Central memory CD8-positive, alpha-beta T cell (primary cell): ENCODE data around the gene CES3.
"Not testable (repeated sequence)": the region's sequence is repeated elsewhere in the genome, so short reads cannot be mapped to it uniquely, and the experiment has no call there.

Experiments used
- ATAC-seq: fragments of 150-1000 bp; cut with Tn5 transposase; replicated peaks from 2 replicates; pipeline ENCODE4 v1.10.0; 2022; ENCODE audit warnings: mild to moderate bottlenecking, moderate FRiP score, moderate number of reproducible peaks; ENCODE audit not compliant: poor library complexity, severe bottlenecking; ENCODE audit errors: extremely low read depth
- DNase-seq, 2 donors: peaks; one replicate each; pipeline ENCODE4 v3.0.0; 2021; ENCODE audit warnings: low spot score in 2 of 2
- H3K27ac Mint-ChIP-seq: one replicate; pipeline ENCODE4 v1.8.0; 2022; ENCODE audit warnings: low read depth, mild to moderate bottlenecking, moderate library complexity, mixed read lengths
- H3K27me3 Mint-ChIP-seq: one replicate; pipeline ENCODE4 v1.8.0; 2022; ENCODE audit warnings: mixed read lengths
- H3K36me3 Mint-ChIP-seq: one replicate; pipeline ENCODE4 v1.8.0; 2022; ENCODE audit warnings: mild to moderate bottlenecking, moderate library complexity, mixed read lengths; ENCODE audit not compliant: insufficient read depth
- H3K4me1 Mint-ChIP-seq: one replicate; pipeline ENCODE4 v1.8.0; 2022; ENCODE audit warnings: mixed read lengths
- H3K4me3 Mint-ChIP-seq: one replicate; pipeline ENCODE4 v1.8.0; 2022; ENCODE audit warnings: mild to moderate bottlenecking, moderate library complexity, mixed read lengths
- H3K9me3 Mint-ChIP-seq: one replicate; pipeline ENCODE4 v1.8.0; 2022; ENCODE audit warnings: mixed read lengths

The CES3 gene

GRCh38 chr16:66943426-66944053 lies 17.5 kb upstream of the CES3 start:
- no peak for DNase-seq
- Mint-ChIP-seq H3K27me3 (peaks cover 5% of the 10 kb centered on the region), H3K27ac (no peak overlapping the region), H3K36me3 (peaks cover 12% of the 10 kb centered on the region), H3K4me1 (peaks cover 19% of the 10 kb centered on the region), H3K9me3 (no peaks in the 10 kb centered on the region), H3K4me3 (no peak overlapping the region)
- ATAC-seq: no peak

- no peak overlapping the region for H3K27ac Mint-ChIP-seq
- DNase-seq: no peak
- H3K36me3 Mint-ChIP-seq: peaks cover 11% of the 10 kb centered on the region
- ATAC-seq: no peak
- peaks cover 23% of the 10 kb centered on the region for H3K4me1 Mint-ChIP-seq
- peaks cover 10% of the 10 kb centered on the region for H3K27me3 Mint-ChIP-seq
- H3K9me3 Mint-ChIP-seq: no peaks in the 10 kb centered on the region
- no peak overlapping the region for H3K4me3 Mint-ChIP-seq
These were observed 17.0 kb upstream of the CES3 start for GRCh38 chr16:66944054-66944441.

- Mint-ChIP-seq H3K4me1 (peaks cover 23% of the 10 kb centered on the region), H3K27me3 (peaks cover 19% of the 10 kb centered on the region), H3K36me3 (peaks cover 11% of the 10 kb centered on the region)
- not testable (repeated sequence) for H3K4me3 Mint-ChIP-seq, H3K9me3 Mint-ChIP-seq, DNase-seq, ATAC-seq, H3K27ac Mint-ChIP-seq
These were observed 16.1 kb upstream of the CES3 start for GRCh38 chr16:66944971-66945370.

- Mint-ChIP-seq H3K4me1 (peaks cover 23% of the 10 kb centered on the region), H3K9me3 (no peaks in the 10 kb centered on the region), H3K36me3 (peaks cover 9% of the 10 kb centered on the region), H3K4me3 (no peak overlapping the region), H3K27ac (no peak overlapping the region), H3K27me3 (peaks cover 29% of the 10 kb centered on the region)
- DNase-seq (no peak), ATAC-seq (no peak)
These were observed 15.1 kb upstream of the CES3 start for GRCh38 chr16:66945939-66946338.

GRCh38 chr16:66946541-66946940 lies 14.5 kb upstream of the CES3 start:
- H3K27ac Mint-ChIP-seq: no peak overlapping the region
- H3K27me3 Mint-ChIP-seq: peaks cover 35% of the 10 kb centered on the region
- DNase-seq: no peak
- H3K4me3 Mint-ChIP-seq: no peak overlapping the region
- H3K4me1 Mint-ChIP-seq: peaks cover 23% of the 10 kb centered on the region
- no peaks in the 10 kb centered on the region for H3K9me3 Mint-ChIP-seq
- H3K36me3 Mint-ChIP-seq: peaks cover 6% of the 10 kb centered on the region
- ATAC-seq: no peak

GRCh38 chr16:66946974-66947301 lies 14.1 kb upstream of the CES3 start:
- H3K4me3 Mint-ChIP-seq: peak overlapping the region; percentile 81
- no peaks in the 10 kb centered on the region for H3K9me3 Mint-ChIP-seq
- H3K4me1 Mint-ChIP-seq: peaks cover 23% of the 10 kb centered on the region
- no peak overlapping the region for H3K27ac Mint-ChIP-seq
- H3K27me3 Mint-ChIP-seq: peaks cover 39% of the 10 kb centered on the region
- ATAC-seq: no peak
- peaks cover 4% of the 10 kb centered on the region for H3K36me3 Mint-ChIP-seq
- DNase-seq: no peak

GRCh38 chr16:66947302-66948065 lies 13.6 kb upstream of the CES3 start:
- H3K4me3 Mint-ChIP-seq: peak overlapping the region; percentile 81
- peak; percentile 90 for ATAC-seq
- peaks cover 4% of the 10 kb centered on the region for H3K36me3 Mint-ChIP-seq
- H3K4me1 Mint-ChIP-seq: peaks cover 23% of the 10 kb centered on the region
- no peaks in the 10 kb centered on the region for H3K9me3 Mint-ChIP-seq
- DNase-seq: peak; percentile 70 to 73
- no peak overlapping the region for H3K27ac Mint-ChIP-seq
- peaks cover 43% of the 10 kb centered on the region for H3K27me3 Mint-ChIP-seq

- DNase-seq (no peak), ATAC-seq (peak; percentile 15)
- Mint-ChIP-seq H3K9me3 (no peaks in the 10 kb centered on the region), H3K4me3 (peak overlapping the region; percentile 81), H3K27me3 (peaks cover 51% of the 10 kb centered on the region), H3K36me3 (peaks cover 4% of the 10 kb centered on the region), H3K4me1 (peaks cover 23% of the 10 kb centered on the region), H3K27ac (no peak overlapping the region)
These were observed 12.8 kb upstream of the CES3 start for GRCh38 chr16:66948134-66948836.

GRCh38 chr16:66948837-66949225 lies 12.2 kb upstream of the CES3 start:
- peaks cover 57% of the 10 kb centered on the region for H3K27me3 Mint-ChIP-seq
- peak overlapping the region; percentile 81 for H3K4me3 Mint-ChIP-seq
- H3K4me1 Mint-ChIP-seq: peaks cover 24% of the 10 kb centered on the region
- DNase-seq (no peak), ATAC-seq (no peak)
- no peaks in the 10 kb centered on the region for H3K9me3 Mint-ChIP-seq
- peaks cover 4% of the 10 kb centered on the region for H3K36me3 Mint-ChIP-seq
- no peak overlapping the region for H3K27ac Mint-ChIP-seq

- ATAC-seq: no peak
- no peaks in the 10 kb centered on the region for H3K9me3 Mint-ChIP-seq
- H3K4me3 Mint-ChIP-seq: peak overlapping the region; percentile 31
- H3K27ac Mint-ChIP-seq: no peak overlapping the region
- H3K36me3 Mint-ChIP-seq: peaks cover 4% of the 10 kb centered on the region
- DNase-seq: no peak
- peaks cover 27% of the 10 kb centered on the region for H3K4me1 Mint-ChIP-seq
- peaks cover 63% of the 10 kb centered on the region for H3K27me3 Mint-ChIP-seq
These were observed 11.6 kb upstream of the CES3 start for GRCh38 chr16:66949472-66949871.

- peaks cover 63% of the 10 kb centered on the region for H3K27me3 Mint-ChIP-seq
- no peak overlapping the region for H3K27ac Mint-ChIP-seq
- DNase-seq (no peak), ATAC-seq (no peak)
- H3K4me1 Mint-ChIP-seq: peaks cover 27% of the 10 kb centered on the region
- H3K9me3 Mint-ChIP-seq: no peaks in the 10 kb centered on the region
- H3K4me3 Mint-ChIP-seq: no peak overlapping the region
- peaks cover 4% of the 10 kb centered on the region for H3K36me3 Mint-ChIP-seq
These were observed 10.6 kb upstream of the CES3 start for GRCh38 chr16:66950437-66950836.

- Mint-ChIP-seq H3K27ac (no peak overlapping the region), H3K4me1 (peaks cover 27% of the 10 kb centered on the region), H3K27me3 (peaks cover 63% of the 10 kb centered on the region), H3K36me3 (peaks cover 4% of the 10 kb centered on the region), H3K4me3 (no peak overlapping the region), H3K9me3 (no peaks in the 10 kb centered on the region)
- DNase-seq (no peak), ATAC-seq (no peak)
These were observed 9.9 kb upstream of the CES3 start for GRCh38 chr16:66950971-66951790.
